ENCODE results near the gene PLPP4. TPM values are rescaled to one million over a fixed set of nuclear protein-coding genes. Genes with fewer than 3 reads are reported as not detected.

Gene PLPP4
- total RNA-seq, 4 donors from 2014 or later: 0.60 TPM; not detected in 3

GRCh38 chr10:120513307-120513796, 56.3 kb downstream of the PLPP4 start:
- TF ChIP-seq CTCF (IDR thresholded peaks at IDR 0.05) (no peak), POLR2A (IDR thresholded peaks at IDR 0.05) (no peak), POLR2AphosphoS5 (IDR thresholded peaks at IDR 0.05) (no peak), EP300 (IDR thresholded peaks at IDR 0.05) (no peak)
- no peak for DNase-seq (ENCODE audit: low spot score in 2 of 2)
- 67% methylated on average over 3 of the region's 3 CpGs for WGBS
- Histone ChIP-seq H3K36me3 (no peaks in the 10 kb centered on the region), H3K27me3 (no peaks in the 10 kb centered on the region), H3K4me3 (no peak overlapping the region), H3K9me3 (no peaks in the 10 kb centered on the region), H3K4me1 (no peaks in the 10 kb centered on the region), H3K27ac (no peak overlapping the region)

GRCh38 chr10:120514035-120514620, 57.1 kb downstream of the PLPP4 start:
- 38% methylated on average over 11 of the region's 11 CpGs for WGBS
- Histone ChIP-seq H3K27ac (no peak overlapping the region), H3K27me3 (no peaks in the 10 kb centered on the region), H3K9me3 (no peaks in the 10 kb centered on the region), H3K4me3 (no peak overlapping the region), H3K4me1 (no peaks in the 10 kb centered on the region), H3K36me3 (no peaks in the 10 kb centered on the region)
- no peak for TF ChIP-seq POLR2A (IDR thresholded peaks at IDR 0.05)
- TF ChIP-seq EP300 (IDR thresholded peaks at IDR 0.05): no peak
- TF ChIP-seq POLR2AphosphoS5 (IDR thresholded peaks at IDR 0.05): no peak
- no peak for TF ChIP-seq CTCF (IDR thresholded peaks at IDR 0.05)
- no peak for DNase-seq (ENCODE audit: low spot score in 2 of 2)

- Histone ChIP-seq H3K9me3 (no peaks in the 10 kb centered on the region), H3K4me1 (no peaks in the 10 kb centered on the region), H3K27me3 (no peaks in the 10 kb centered on the region), H3K27ac (no peak overlapping the region), H3K4me3 (no peak overlapping the region), H3K36me3 (no peaks in the 10 kb centered on the region)
- 76% methylated on average over 2 of the region's 2 CpGs for WGBS
- no peak for DNase-seq (ENCODE audit: low spot score in 2 of 2)
- TF ChIP-seq POLR2A (IDR thresholded peaks at IDR 0.05) (no peak), EP300 (IDR thresholded peaks at IDR 0.05) (no peak), CTCF (IDR thresholded peaks at IDR 0.05) (no peak), POLR2AphosphoS5 (IDR thresholded peaks at IDR 0.05) (no peak)
These were observed 57.9 kb downstream of the PLPP4 start for GRCh38 chr10:120514959-120515358.

- no peaks in the 10 kb centered on the region for H3K36me3 ChIP-seq
- no peak overlapping the region for H3K4me3 ChIP-seq
- H3K27ac ChIP-seq: no peak overlapping the region
- H3K9me3 ChIP-seq: no peaks in the 10 kb centered on the region
- no peaks in the 10 kb centered on the region for H3K27me3 ChIP-seq
- no peak for TF ChIP-seq POLR2AphosphoS5 (IDR thresholded peaks at IDR 0.05)
- no peak for TF ChIP-seq CTCF (IDR thresholded peaks at IDR 0.05)
- TF ChIP-seq POLR2A (IDR thresholded peaks at IDR 0.05): no peak
- no peak for TF ChIP-seq EP300 (IDR thresholded peaks at IDR 0.05)
- WGBS: 92% methylated on average over 2 of the region's 2 CpGs
- no peaks in the 10 kb centered on the region for H3K4me1 ChIP-seq
- no peak for DNase-seq (ENCODE audit: low spot score in 2 of 2)
These were observed 58.7 kb downstream of the PLPP4 start for GRCh38 chr10:120515741-120516140.

GRCh38 chr10:120516426-120516825, 59.4 kb downstream of the PLPP4 start:
- DNase-seq (ENCODE audit: low spot score in 2 of 2): no peak
- no peak overlapping the region for H3K27ac ChIP-seq
- no peaks in the 10 kb centered on the region for H3K4me1 ChIP-seq
- no peaks in the 10 kb centered on the region for H3K36me3 ChIP-seq
- WGBS: 92% methylated on average over 4 of the region's 4 CpGs
- no peaks in the 10 kb centered on the region for H3K9me3 ChIP-seq
- H3K4me3 ChIP-seq: no peak overlapping the region
- H3K27me3 ChIP-seq: no peaks in the 10 kb centered on the region
- TF ChIP-seq EP300 (IDR thresholded peaks at IDR 0.05) (no peak), POLR2A (IDR thresholded peaks at IDR 0.05) (no peak), CTCF (IDR thresholded peaks at IDR 0.05) (no peak), POLR2AphosphoS5 (IDR thresholded peaks at IDR 0.05) (no peak)

All from suprapubic skin (tissue), 4 donors.